ENCODE measurements around the gene ASIC2. TPM values are rescaled to one million over a fixed set of nuclear protein-coding genes. Genes with fewer than 3 reads are reported as not detected.

ASIC2 gene
- total and polyA plus RNA-seq, 4 donors, result 0.10 to 0.18 TPM; not detected in 2

GRCh38 chr17:33322063-33322462, 29.0 kb upstream of the ASIC2 start:
- H3K36me3 ChIP-seq (ENCODE audit: control insufficient read depth in 1 of 2, insufficient read depth in 2 of 2, low read length in 1 of 2), result no peaks in the 10 kb centered on the region
- H3K9me3 ChIP-seq (ENCODE audit: control insufficient read depth, low read length), result no peaks in the 10 kb centered on the region
- intact Hi-C loops (cut with DNase I), result no loop called here
- H3K4me1 ChIP-seq (ENCODE audit: control insufficient read depth in 1 of 2, insufficient read depth in 2 of 2, low read length in 2 of 2), result no peaks in the 10 kb centered on the region
- no peak overlapping the region for H3K27ac ChIP-seq (ENCODE audit: low read depth in 1 of 2, low read length in 2 of 2)
- DNase-seq (no peak), ATAC-seq (ENCODE audit: low FRiP score) (no peak)
- 64 to 67% methylated on average over 6 of the region's 6 CpGs for WGBS, 2 donors
- H3K4me3 ChIP-seq (ENCODE audit: low read length in 2 of 2), result no peak overlapping the region
- peaks cover 0 to 6% of the 10 kb centered on the region in 2 donors for H3K27me3 ChIP-seq (ENCODE audit: control insufficient read depth in 1 of 2, insufficient read depth in 2 of 2, low read length in 1 of 2)

GRCh38 chr17:33318241-33318640, 25.1 kb upstream of the ASIC2 start:
- Histone ChIP-seq H3K4me1 (ENCODE audit: control insufficient read depth in 1 of 2, insufficient read depth in 2 of 2, low read length in 2 of 2) (no peaks in the 10 kb centered on the region), H3K27ac (ENCODE audit: low read depth in 1 of 2, low read length in 2 of 2) (no peak overlapping the region), H3K27me3 (ENCODE audit: control insufficient read depth in 1 of 2, insufficient read depth in 2 of 2, low read length in 1 of 2) (peaks cover 0 to 4% of the 10 kb centered on the region in 2 donors), H3K4me3 (ENCODE audit: low read length in 2 of 2) (no peak overlapping the region), H3K9me3 (ENCODE audit: control insufficient read depth, low read length) (no peaks in the 10 kb centered on the region), H3K36me3 (ENCODE audit: control insufficient read depth in 1 of 2, insufficient read depth in 2 of 2, low read length in 1 of 2) (no peaks in the 10 kb centered on the region)
- DNase-seq (no peak), ATAC-seq (ENCODE audit: low FRiP score) (no peak)
- intact Hi-C loops (cut with DNase I), result no loop called here
- WGBS, 2 donors, result 36 to 47% methylated on average over 3 of the region's 3 CpGs

GRCh38 chr17:33316746-33317145, 23.7 kb upstream of the ASIC2 start:
- WGBS, 2 donors, result 45 to 52% methylated on average over 6 of the region's 6 CpGs
- Histone ChIP-seq H3K27ac (ENCODE audit: low read depth in 1 of 2, low read length in 2 of 2) (no peak overlapping the region), H3K36me3 (ENCODE audit: control insufficient read depth in 1 of 2, insufficient read depth in 2 of 2, low read length in 1 of 2) (no peaks in the 10 kb centered on the region), H3K4me3 (ENCODE audit: low read length in 2 of 2) (no peak overlapping the region), H3K4me1 (ENCODE audit: control insufficient read depth in 1 of 2, insufficient read depth in 2 of 2, low read length in 2 of 2) (no peaks in the 10 kb centered on the region), H3K27me3 (ENCODE audit: control insufficient read depth in 1 of 2, insufficient read depth in 2 of 2, low read length in 1 of 2) (peaks cover 0 to 4% of the 10 kb centered on the region in 2 donors), H3K9me3 (ENCODE audit: control insufficient read depth, low read length) (no peaks in the 10 kb centered on the region)
- DNase-seq (no peak), ATAC-seq (ENCODE audit: low FRiP score) (no peak)
- intact Hi-C loops (cut with DNase I), result no loop called here

- Histone ChIP-seq H3K27me3 (ENCODE audit: control insufficient read depth in 1 of 2, insufficient read depth in 2 of 2, low read length in 1 of 2) (no peaks in the 10 kb centered on the region), H3K4me3 (ENCODE audit: low read length in 2 of 2) (no peak overlapping the region), H3K9me3 (ENCODE audit: control insufficient read depth, low read length) (no peaks in the 10 kb centered on the region), H3K4me1 (ENCODE audit: control insufficient read depth in 1 of 2, insufficient read depth in 2 of 2, low read length in 2 of 2) (no peaks in the 10 kb centered on the region), H3K36me3 (ENCODE audit: control insufficient read depth in 1 of 2, insufficient read depth in 2 of 2, low read length in 1 of 2) (no peaks in the 10 kb centered on the region), H3K27ac (ENCODE audit: low read depth in 1 of 2, low read length in 2 of 2) (no peak overlapping the region)
- WGBS, 2 donors, result 41 to 46% methylated on average over 2 of the region's 2 CpGs
- no peak for DNase-seq
- no peak for ATAC-seq (ENCODE audit: low FRiP score)
- intact Hi-C loops (cut with DNase I), result no loop called here
Observed at GRCh38 chr17:33310296-33310695, 17.2 kb upstream of the ASIC2 start.

- Histone ChIP-seq H3K4me3 (ENCODE audit: low read length in 2 of 2) (no peak overlapping the region), H3K36me3 (ENCODE audit: control insufficient read depth in 1 of 2, insufficient read depth in 2 of 2, low read length in 1 of 2) (no peaks in the 10 kb centered on the region), H3K4me1 (ENCODE audit: control insufficient read depth in 1 of 2, insufficient read depth in 2 of 2, low read length in 2 of 2) (no peaks in the 10 kb centered on the region), H3K27ac (ENCODE audit: low read depth in 1 of 2, low read length in 2 of 2) (no peak overlapping the region), H3K9me3 (ENCODE audit: control insufficient read depth, low read length) (peaks cover 3% of the 10 kb centered on the region), H3K27me3 (ENCODE audit: control insufficient read depth in 1 of 2, insufficient read depth in 2 of 2, low read length in 1 of 2) (peaks cover 0 to 1% of the 10 kb centered on the region in 2 donors)
- no peak for ATAC-seq (ENCODE audit: low FRiP score)
- DNase-seq, result no peak
- intact Hi-C loops (cut with DNase I), result no loop called here
- 78% methylated on average over 5 of the region's 5 CpGs for WGBS, 2 donors
Observed at GRCh38 chr17:33303254-33303653, 10.2 kb upstream of the ASIC2 start.

- H3K36me3 ChIP-seq (ENCODE audit: control insufficient read depth in 1 of 2, insufficient read depth in 2 of 2, low read length in 1 of 2), result no peaks in the 10 kb centered on the region
- peaks cover 0 to 1% of the 10 kb centered on the region in 2 donors for H3K27me3 ChIP-seq (ENCODE audit: control insufficient read depth in 1 of 2, insufficient read depth in 2 of 2, low read length in 1 of 2)
- H3K27ac ChIP-seq (ENCODE audit: low read depth in 1 of 2, low read length in 2 of 2), result no peak overlapping the region
- peaks cover 3% of the 10 kb centered on the region for H3K9me3 ChIP-seq (ENCODE audit: control insufficient read depth, low read length)
- H3K4me3 ChIP-seq (ENCODE audit: low read length in 2 of 2), result no peak overlapping the region
- no peak for ATAC-seq (ENCODE audit: low FRiP score)
- no peaks in the 10 kb centered on the region for H3K4me1 ChIP-seq (ENCODE audit: control insufficient read depth in 1 of 2, insufficient read depth in 2 of 2, low read length in 2 of 2)
- intact Hi-C loops (cut with DNase I), result no loop called here
- DNase-seq, result no peak
Observed at GRCh38 chr17:33302394-33302793, 9.3 kb upstream of the ASIC2 start.

- ATAC-seq (ENCODE audit: low FRiP score) (no peak), DNase-seq (no peak)
- Histone ChIP-seq H3K4me3 (ENCODE audit: low read length in 2 of 2) (no peak overlapping the region), H3K27me3 (ENCODE audit: control insufficient read depth in 1 of 2, insufficient read depth in 2 of 2, low read length in 1 of 2) (peaks cover 1 to 5% of the 10 kb centered on the region in 2 donors), H3K36me3 (ENCODE audit: control insufficient read depth in 1 of 2, insufficient read depth in 2 of 2, low read length in 1 of 2) (no peaks in the 10 kb centered on the region), H3K4me1 (ENCODE audit: control insufficient read depth in 1 of 2, insufficient read depth in 2 of 2, low read length in 2 of 2) (no peaks in the 10 kb centered on the region), H3K9me3 (ENCODE audit: control insufficient read depth, low read length) (peaks cover 3% of the 10 kb centered on the region), H3K27ac (ENCODE audit: low read depth in 1 of 2, low read length in 2 of 2) (no peak overlapping the region)
- intact Hi-C loops (cut with DNase I), result no loop called here
Observed at GRCh38 chr17:33300241-33300640, 7.1 kb upstream of the ASIC2 start.

GRCh38 chr17:33299115-33299514, 6.0 kb upstream of the ASIC2 start:
- intact Hi-C loops (cut with DNase I), result no loop called here
- Histone ChIP-seq H3K9me3 (ENCODE audit: control insufficient read depth, low read length) (peaks cover 3% of the 10 kb centered on the region), H3K36me3 (ENCODE audit: control insufficient read depth in 1 of 2, insufficient read depth in 2 of 2, low read length in 1 of 2) (no peaks in the 10 kb centered on the region), H3K27ac (ENCODE audit: low read depth in 1 of 2, low read length in 2 of 2) (no peak overlapping the region), H3K4me1 (ENCODE audit: control insufficient read depth in 1 of 2, insufficient read depth in 2 of 2, low read length in 2 of 2) (no peaks in the 10 kb centered on the region), H3K27me3 (ENCODE audit: control insufficient read depth in 1 of 2, insufficient read depth in 2 of 2, low read length in 1 of 2) (peaks cover 1 to 5% of the 10 kb centered on the region in 2 donors), H3K4me3 (ENCODE audit: low read length in 2 of 2) (no peak overlapping the region)
- no peak for ATAC-seq (ENCODE audit: low FRiP score)
- 86 to 90% methylated on average over 2 of the region's 2 CpGs for WGBS, 2 donors
- no peak for DNase-seq

GRCh38 chr17:33297643-33298042, 4.5 kb upstream of the ASIC2 start:
- peaks cover 1 to 5% of the 10 kb centered on the region in 2 donors for H3K27me3 ChIP-seq (ENCODE audit: control insufficient read depth in 1 of 2, insufficient read depth in 2 of 2, low read length in 1 of 2)
- no peak for DNase-seq
- H3K4me3 ChIP-seq (ENCODE audit: low read length in 2 of 2), result no peak overlapping the region
- ATAC-seq (ENCODE audit: low FRiP score), result no peak
- no peaks in the 10 kb centered on the region for H3K36me3 ChIP-seq (ENCODE audit: control insufficient read depth in 1 of 2, insufficient read depth in 2 of 2, low read length in 1 of 2)
- WGBS, 2 donors, result 85 to 87% methylated on average over 4 of the region's 4 CpGs
- H3K27ac ChIP-seq (ENCODE audit: low read depth in 1 of 2, low read length in 2 of 2), result no peak overlapping the region
- peaks cover 3% of the 10 kb centered on the region for H3K9me3 ChIP-seq (ENCODE audit: control insufficient read depth, low read length)
- no peaks in the 10 kb centered on the region for H3K4me1 ChIP-seq (ENCODE audit: control insufficient read depth in 1 of 2, insufficient read depth in 2 of 2, low read length in 2 of 2)
- intact Hi-C loops (cut with DNase I), result no loop called here

Measured in aorta (tissue), 5 donors.